Endothelial cell of umbilical vein (primary cell): ENCODE results near the gene STRIT1. TPM values are rescaled to one million over a fixed set of nuclear protein-coding genes. Genes with fewer than 3 reads are reported as not detected.

Experiments used
- Bru-seq: library from RNA; stranded (reverse); fragments of 400-500 nt; gene quantifications from one replicate; lab custom pipeline; 2021; lab: Mats Ljungman, UMichigan
- BruChase-seq, 2 experiments: library from RNA; stranded (reverse); fragments of 400-500 nt; gene quantifications; one replicate each; lab custom pipeline; 2021; lab: Mats Ljungman, UMichigan
- BruUV-seq: library from RNA; stranded (reverse); fragments of 400-500 nt; replicated peaks from 2 replicates; lab custom pipeline; 2021; lab: Mats Ljungman, UMichigan
- CTCF ChIA-PET: fragments of 300-600, 350-600 bp; sonication (Branson Sonifier 250); formaldehyde crosslinking; loops from one replicate; lab custom pipeline; 2021; ENCODE audit warnings: antibody characterized with exemption, inconsistent platforms; lab: Charles Lee
- POLR2A ChIA-PET: fragments of 300-600, 350-600 bp; sonication (Branson Sonifier 250); formaldehyde crosslinking; loops from one replicate; lab custom pipeline; 2021; ENCODE audit warnings: antibody characterized with exemption, inconsistent platforms; lab: Charles Lee
- DNase-seq: peaks from one replicate; pipeline ENCODE4 v3.0.0-alpha.2; 2011; ENCODE audit warnings: low read depth, low spot score
- FAIRE-seq: peaks from 2 replicates; lab custom pipeline; 2011; peaks lifted over from hg19 to GRCh38; lab: Jason Lieb, UNC
- H2AFZ ChIP-seq: 2 replicates; pipeline ENCODE4 v1.6.0; 2012; ENCODE audit warnings: low read depth, low read length, control low read depth, inconsistent platforms
- H3K27ac ChIP-seq: 2 replicates; pipeline ENCODE4 v1.5.1; 2011; ENCODE audit warnings: low read depth, mild to moderate bottlenecking, control low read depth, low read length, moderate library complexity; ENCODE audit not compliant: insufficient read depth
- H3K27me3 ChIP-seq, 2 experiments: 2 replicates each; pipeline versions ENCODE4 v1.6.0 to v1.6.1; 2011; ENCODE audit warnings: low read length in 2 of 2, mixed read lengths in 1 of 2; ENCODE audit not compliant: control insufficient read depth in 2 of 2, insufficient read depth in 2 of 2
- H3K36me3 ChIP-seq, 2 experiments: 2 replicates in 1 of 2; 3 replicates in 1 of 2; pipeline ENCODE4 v1.5.1; 2011; ENCODE audit warnings: low read length in 2 of 2, mild to moderate bottlenecking in 1 of 2, moderate library complexity in 1 of 2; ENCODE audit not compliant: control insufficient read depth in 2 of 2, insufficient read depth in 2 of 2; ENCODE audit errors: extremely low read depth in 1 of 2
- H3K4me1 ChIP-seq: 3 replicates; pipeline ENCODE4 v1.5.1; 2011; ENCODE audit warnings: mild to moderate bottlenecking, low read length; ENCODE audit not compliant: control insufficient read depth, insufficient read depth; ENCODE audit errors: extremely low read depth
- H3K4me2 ChIP-seq: 2 replicates; pipeline ENCODE4 v1.6.1; 2011; ENCODE audit warnings: low read length, control low read depth, mixed read lengths; ENCODE audit not compliant: insufficient read depth
- H3K4me3 ChIP-seq, 3 experiments: fragments of 200-600 bp in 1 of 3; sonication (generic), shearing (Covaris generic) in 1 of 3; replicated peaks in 1 of 3; 2 replicates each; pipeline ENCODE4 v1.5.1; 2011 to 2016; ENCODE audit warnings: control low read depth in 3 of 3, low read length in 3 of 3, mild to moderate bottlenecking in 2 of 3, inconsistent platforms in 1 of 3, low read depth in 1 of 3, moderate library complexity in 1 of 3; ENCODE audit not compliant: insufficient read depth in 1 of 3
- H3K79me2 ChIP-seq: 2 replicates; pipeline ENCODE4 v1.6.0; 2012; ENCODE audit warnings: low read length, inconsistent platforms; ENCODE audit not compliant: control insufficient read depth, insufficient read depth
- H3K9ac ChIP-seq: replicated peaks from 2 replicates; pipeline ENCODE3; 2011; ENCODE audit warnings: low read length, control low read depth; ENCODE audit not compliant: insufficient read depth; ENCODE audit errors: extremely low read depth
- H3K9me1 ChIP-seq: replicated peaks from 3 replicates; pipeline ENCODE4 v1.6.0; 2011; ENCODE audit warnings: mild to moderate bottlenecking, low read length; ENCODE audit not compliant: control insufficient read depth, insufficient read depth; ENCODE audit errors: extremely low read depth
- H3K9me3 ChIP-seq: replicated peaks from 2 replicates; pipeline ENCODE4 v1.5.1; 2012; ENCODE audit warnings: low read length, inconsistent platforms; ENCODE audit not compliant: control insufficient read depth, insufficient read depth
- H4K20me1 ChIP-seq: replicated peaks from 2 replicates; pipeline ENCODE3; 2011; ENCODE audit warnings: mild to moderate bottlenecking, low read length; ENCODE audit not compliant: control insufficient read depth, insufficient read depth; ENCODE audit errors: extremely low read depth
- CTCF ChIP-seq, 2 donors: IDR thresholded peaks; 1 replicate in 1 of 2; 2 replicates in 1 of 2; pipeline ENCODE4 v1.5.1; 2011; ENCODE audit warnings: low read length in 2 of 2, mild to moderate bottlenecking in 2 of 2, moderate library complexity in 2 of 2, control low read depth in 1 of 2, inconsistent platforms in 1 of 2, low read depth in 1 of 2; ENCODE audit not compliant: insufficient read depth in 1 of 2; ENCODE audit errors: extremely low read depth in 1 of 2
- GATA2 ChIP-seq: IDR thresholded peaks from 2 replicates; pipeline ENCODE4 v1.7.0; 2011; ENCODE audit warnings: low read depth, mild to moderate bottlenecking, moderate library complexity, mixed read lengths, low read length; ENCODE audit not compliant: insufficient read length, insufficient read depth
- JUN ChIP-seq: IDR thresholded peaks from 2 replicates; pipeline ENCODE4 v1.6.1; 2011; ENCODE audit warnings: borderline replicate concordance, low read depth; ENCODE audit not compliant: insufficient read length, insufficient read depth
- MAX ChIP-seq: IDR thresholded peaks from 2 replicates; pipeline ENCODE4 v1.6.1; 2011; ENCODE audit not compliant: insufficient read depth, insufficient read length
- dilution Hi-C: fragments of 300-500 bp; cut with MboI; formaldehyde crosslinking; loops from one replicate; pipeline ENCODE4 v1.15.0; 2019; ENCODE audit warnings: low sequenced_read_pairs; ENCODE audit not compliant: extremely low pct_ligation_motif_present
- intact Hi-C: fragments of 100-400 bp; cut with micrococcal nuclease; formaldehyde crosslinking; loops from one replicate; pipeline ENCODE4 v1.10.0; 2022
- long read RNA-seq: library from polyadenylated mRNA; stranded (forward); transcript quantifications from one replicate; pipeline ENCODE4 v2.0.0, GENCODE V29; 2021
- polyA minus RNA-seq, 3 experiments: library from RNA; depleted of rRNA, polyadenylated mRNA; stranded (reverse); fragments of >200 nt; gene quantifications; 1 replicate in 1 of 3; 2 replicates in 2 of 3; pipeline ENCODE4 v1.2.3, GENCODE V29; 2011
- polyA plus RNA-seq, 4 experiments: library from polyadenylated mRNA; depleted of rRNA in 3 of 4; stranded (reverse) in 3 of 4; unstranded in 1 of 4; fragments of >200 nt; gene quantifications; 2 replicates each; pipeline versions ENCODE4 v1.2.1 to v1.2.3, GENCODE V29; 2011 to 2012; ENCODE audit warnings: missing spikeins in 1 of 4
- total RNA-seq: library from RNA; stranded (reverse); gene quantifications from 2 replicates; pipeline ENCODE4 v1.2.3, GENCODE V29; 2021

The STRIT1 gene
- total RNA-seq, result not detected in 2 replicates
- not detected in 2 replicates for polyA plus RNA-seq
- not detected in 2 replicates for polyA plus RNA-seq (2011; cell fraction: cytosol; rRNA removed)
- polyA plus RNA-seq (2011; cell fraction: nucleus; rRNA removed), result not detected in 2 replicates
- polyA plus RNA-seq (2012), result not detected in 2 replicates
- not detected in 2 replicates for polyA minus RNA-seq
- polyA minus RNA-seq (2011; cell fraction: cytosol; rRNA and poly(A)+ RNA removed), result not detected
- not detected in 2 replicates for polyA minus RNA-seq (2011; cell fraction: nucleus; rRNA and poly(A)+ RNA removed)
- Bru-seq, nascent RNA, result not detected
- BruChase-seq, experiment 1, labeled RNA remaining after a 6-hour chase, result not detected
- BruChase-seq, experiment 2, labeled RNA remaining after a 2-hour chase, result not detected
- long read RNA-seq, result 0 reads

- intact Hi-C loops, result no loop called here
- BruUV-seq, result no TSS peak
- no peak for TF ChIP-seq JUN
- no peak for TF ChIP-seq GATA2
- no peak for TF ChIP-seq MAX
- TF ChIP-seq CTCF (IDR thresholded peaks at IDR 0.05; ENCODE audit: extremely low read depth in 1 of 2, insufficient read depth in 1 of 2, low read depth in 1 of 2, low read length in 2 of 2), result no peak
- POLR2A ChIA-PET, result no interaction called here
- Histone ChIP-seq H4K20me1 (no peaks in the 10 kb centered on the region), H3K79me2 (no peaks in the 10 kb centered on the region), H3K4me2 (no peak within 1 kb of the TSS), H3K9me1 (no peaks in the 10 kb centered on the region), H3K27me3 (no peaks in the 10 kb centered on the region), H3K9me3 (no peaks in the 10 kb centered on the region), H3K9ac (no peak within 1 kb of the TSS), H3K4me3 (no peak within 1 kb of the TSS), H3K4me1 (no peaks in the 10 kb centered on the region), H3K27ac (no peak within 1 kb of the TSS), H2AFZ (no peak within 1 kb of the TSS), H3K36me3 (no peaks in the 10 kb centered on the region)
- dilution Hi-C loops, result no loop called here
- DNase-seq, result no peak
- CTCF ChIA-PET, result no interaction called here
- FAIRE-seq, result no peak
Observed at GRCh38 chr3:155293516-155293915, at the start of gene STRIT1. STRIT1 (minus strand) TSS chr3:155293683.
